Epithelial cell of umbilical artery (primary cell): ENCODE measurements around the gene SETD1B. TPM values are rescaled to one million over a fixed set of nuclear protein-coding genes. Genes with fewer than 3 reads are reported as not detected.

ENCODE experiments used
- total RNA-seq: library from RNA; depleted of rRNA; stranded (reverse); fragments of >200 nt; gene quantifications from 2 replicates; pipeline ENCODE4 v1.2.3, GENCODE V29; 2014

The SETD1B gene
- 1.6 and 1.7 TPM in 2 replicates for total RNA-seq

DNA sequence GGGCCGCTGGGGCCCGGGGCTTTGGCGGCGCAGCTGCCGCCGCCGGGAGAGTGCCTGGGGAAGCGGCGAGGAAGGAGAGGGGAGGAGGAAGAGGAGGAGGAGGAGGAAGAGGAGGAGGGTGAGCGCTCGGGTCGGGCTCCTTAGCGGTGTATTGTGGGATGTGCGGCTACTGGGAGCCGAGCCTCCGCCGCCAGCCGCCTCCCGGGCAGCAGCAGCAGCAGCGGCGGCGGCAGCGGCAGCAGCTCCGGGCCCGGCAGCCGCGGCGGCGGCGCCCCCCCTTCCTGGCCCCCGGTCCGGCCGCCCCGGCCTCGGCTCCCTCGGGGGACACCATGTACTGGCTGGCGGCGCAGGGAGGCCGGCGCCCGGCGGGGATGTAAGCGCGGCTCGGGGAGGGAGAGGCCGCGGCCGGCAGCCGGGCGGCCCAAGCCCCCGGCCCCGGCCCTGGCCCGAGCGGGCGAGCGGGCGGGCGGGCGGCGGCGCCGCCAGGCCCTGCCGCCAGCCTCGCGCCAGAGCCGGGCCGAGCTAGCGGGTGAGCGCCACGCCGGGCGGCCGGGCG lies at the start of gene SETD1B:
Gene SETD1B, plus strand, starts transcription at position 149 of the 556 bp plus-strand sequence. CDS start 729 bp downstream, outside the sequence.

DNA sequence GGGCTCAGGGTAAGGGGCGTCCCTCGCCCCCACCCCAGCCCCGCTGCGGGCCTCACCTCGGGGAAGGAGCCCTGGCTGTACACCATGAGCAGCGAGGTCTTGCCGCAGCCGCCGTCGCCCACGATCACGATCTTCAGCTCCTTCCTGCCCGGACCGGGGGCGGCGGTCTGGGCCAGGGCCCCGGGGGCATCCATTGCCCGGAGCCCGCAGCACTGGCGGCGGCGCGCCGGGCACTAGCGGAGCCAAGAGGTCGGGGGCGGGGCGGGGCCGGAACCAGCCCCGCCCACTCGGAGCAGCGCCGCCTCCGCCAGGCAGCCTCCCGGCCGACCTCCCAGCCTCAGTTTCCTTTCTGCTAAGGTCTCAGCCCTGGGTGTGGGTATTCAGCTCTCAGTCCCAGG lies 10.4 kb upstream of the SETD1B start, which contains the start of gene RHOF:
Gene RHOF, minus strand, starts transcription at position 249 of the 398 bp plus-strand sequence. Its CDS starts 55 bp downstream, at position 194.

DNA sequence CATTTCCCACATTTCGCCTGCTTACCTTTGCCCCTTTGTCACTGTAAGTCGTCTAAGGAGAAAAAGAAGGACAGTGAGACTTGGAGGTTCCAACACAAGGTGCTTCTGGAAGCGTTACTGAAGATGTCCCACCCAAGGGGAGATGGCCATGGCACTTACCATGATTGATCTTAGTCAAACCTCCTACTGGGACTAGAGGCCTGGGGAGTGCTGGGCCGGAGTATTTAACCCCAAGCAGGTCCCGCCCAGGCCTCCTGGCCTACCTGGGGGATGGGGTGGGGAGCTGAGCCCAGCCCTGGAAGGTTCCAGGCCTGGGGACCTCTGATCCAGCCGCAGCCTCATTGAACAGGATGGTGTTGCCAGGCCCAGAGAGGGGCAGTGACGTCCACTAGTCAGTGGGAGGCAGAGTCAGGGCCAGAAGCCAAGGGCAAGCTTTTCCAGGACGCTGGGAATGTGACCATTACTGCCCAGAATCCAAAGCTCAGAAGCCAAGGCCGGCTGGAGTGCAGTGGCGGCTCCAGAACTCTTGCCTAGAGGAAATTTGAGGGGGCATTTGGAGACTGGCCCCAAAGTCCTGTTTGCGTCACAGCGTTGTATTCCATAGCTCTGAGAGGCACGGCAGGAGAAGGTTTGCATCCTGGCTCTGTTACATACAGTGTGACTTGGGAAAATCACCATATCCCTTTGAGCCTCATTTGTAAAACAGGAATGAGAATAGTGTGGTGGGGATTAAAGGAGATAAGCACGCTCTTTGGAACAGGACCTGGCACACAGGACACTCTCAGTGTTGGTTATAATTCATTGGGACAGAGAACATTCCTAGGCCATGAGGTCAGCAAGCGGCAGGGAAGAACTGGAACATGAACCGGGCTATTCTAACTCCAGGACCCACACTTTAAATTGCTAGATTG lies 55.1 kb downstream of the SETD1B start, which contains the start of gene HPD:
Gene HPD, minus strand, starts transcription at position 198 of the 911 bp plus-strand sequence. Its CDS starts 36 bp downstream, at position 162.

Other genes with a start within 250 kb of the SETD1B start
- 20.4 and 39.3 TPM in 2 replicates for gene KDM2B, start 223.0 kb upstream of the SETD1B start, total RNA-seq
- gene ORAI1, start 177.5 kb upstream of the SETD1B start, total RNA-seq, result 17.2 and 18.5 TPM in 2 replicates
- gene MORN3, start 134.4 kb upstream of the SETD1B start, total RNA-seq, result 0.91 and 0.97 TPM in 2 replicates
- 8.2 and 8.8 TPM in 2 replicates for gene TMEM120B, start 91.3 kb upstream of the SETD1B start, total RNA-seq
- 5.2 and 7.0 TPM in 2 replicates for gene RHOF, start 10.3 kb upstream of the SETD1B start, total RNA-seq
- gene HPD, start 54.9 kb downstream of the SETD1B start, total RNA-seq, result not detected in 2 replicates
- gene PSMD9, start 84.8 kb downstream of the SETD1B start, total RNA-seq, result 47.4 and 127 TPM in 2 replicates
- 0.97 and 1.4 TPM in 2 replicates for gene CFAP251, start 114.6 kb downstream of the SETD1B start, total RNA-seq
- 5.5 and 10.2 TPM in 2 replicates for gene BCL7A, start 217.9 kb downstream of the SETD1B start, total RNA-seq